ENCODE data around the gene ATP8A2. TPM values are rescaled to one million over a fixed set of nuclear protein-coding genes. Genes with fewer than 3 reads are reported as not detected.

Gene ATP8A2
- total RNA-seq, 1 donor from 2014 or later: 0.27 TPM

DNA sequence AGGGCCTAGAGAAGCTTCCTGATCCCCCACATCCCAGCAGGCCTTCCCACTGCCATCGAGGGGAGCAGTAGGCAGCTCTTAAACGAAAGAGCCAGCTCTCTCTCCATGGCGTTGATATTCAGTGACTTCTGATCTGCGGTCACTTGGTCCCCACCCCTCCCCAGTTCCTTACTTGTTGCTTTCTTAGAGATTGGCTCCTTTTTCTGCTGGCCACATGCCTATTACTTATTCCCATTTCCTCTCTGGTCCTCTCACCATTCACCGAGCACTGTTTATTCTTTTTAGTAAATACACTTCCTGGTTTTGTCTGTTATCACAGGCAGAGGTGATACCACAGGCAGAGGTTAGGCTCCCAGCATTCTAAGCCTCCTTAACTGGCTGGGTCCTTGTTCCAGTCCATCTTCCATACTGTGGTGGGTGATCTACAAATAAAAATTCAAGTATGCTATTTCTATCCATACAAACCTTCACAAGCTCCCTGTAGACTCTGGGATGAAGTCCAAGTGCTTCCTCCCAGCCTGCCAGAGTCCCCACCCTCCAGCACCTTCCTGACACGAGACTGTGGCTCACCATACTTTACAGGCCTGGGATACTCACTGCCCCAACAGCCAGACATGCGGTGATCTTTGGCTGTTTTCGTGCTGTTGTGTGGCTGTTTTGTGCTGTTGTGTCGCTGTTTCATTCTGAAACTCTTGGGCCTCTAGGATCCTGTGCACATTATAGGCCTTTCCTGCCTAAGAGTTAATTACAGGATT is 315.9 kb downstream of the ATP8A2 start:
- Histone ChIP-seq H3K4me1 (peaks cover 11% of the 10 kb centered on the region), H3K4me3 (no peak overlapping the region), H3K27ac (replicated peaks) (no peak overlapping the region), H3K36me3 (no peaks in the 10 kb centered on the region), H3K27me3 (ENCODE audit: low read depth) (no peaks in the 10 kb centered on the region), H3K9me3 (replicated peaks) (no peaks in the 10 kb centered on the region)
- TF ChIP-seq, protein P1, sequence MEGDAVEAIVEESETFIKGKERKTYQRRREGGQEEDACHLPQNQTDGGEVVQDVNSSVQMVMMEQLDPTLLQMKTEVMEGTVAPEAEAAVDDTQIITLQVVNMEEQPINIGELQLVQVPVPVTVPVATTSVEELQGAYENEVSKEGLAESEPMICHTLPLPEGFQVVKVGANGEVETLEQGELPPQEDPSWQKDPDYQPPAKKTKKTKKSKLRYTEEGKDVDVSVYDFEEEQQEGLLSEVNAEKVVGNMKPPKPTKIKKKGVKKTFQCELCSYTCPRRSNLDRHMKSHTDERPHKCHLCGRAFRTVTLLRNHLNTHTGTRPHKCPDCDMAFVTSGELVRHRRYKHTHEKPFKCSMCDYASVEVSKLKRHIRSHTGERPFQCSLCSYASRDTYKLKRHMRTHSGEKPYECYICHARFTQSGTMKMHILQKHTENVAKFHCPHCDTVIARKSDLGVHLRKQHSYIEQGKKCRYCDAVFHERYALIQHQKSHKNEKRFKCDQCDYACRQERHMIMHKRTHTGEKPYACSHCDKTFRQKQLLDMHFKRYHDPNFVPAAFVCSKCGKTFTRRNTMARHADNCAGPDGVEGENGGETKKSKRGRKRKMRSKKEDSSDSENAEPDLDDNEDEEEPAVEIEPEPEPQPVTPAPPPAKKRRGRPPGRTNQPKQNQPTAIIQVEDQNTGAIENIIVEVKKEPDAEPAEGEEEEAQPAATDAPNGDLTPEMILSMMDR (IDR thresholded peaks at IDR 0.05; ENCODE audit: borderline replicate concordance): no peak
- DNase-seq: no peak
- intact Hi-C loops (cut with micrococcal nuclease): no loop called here

DNA sequence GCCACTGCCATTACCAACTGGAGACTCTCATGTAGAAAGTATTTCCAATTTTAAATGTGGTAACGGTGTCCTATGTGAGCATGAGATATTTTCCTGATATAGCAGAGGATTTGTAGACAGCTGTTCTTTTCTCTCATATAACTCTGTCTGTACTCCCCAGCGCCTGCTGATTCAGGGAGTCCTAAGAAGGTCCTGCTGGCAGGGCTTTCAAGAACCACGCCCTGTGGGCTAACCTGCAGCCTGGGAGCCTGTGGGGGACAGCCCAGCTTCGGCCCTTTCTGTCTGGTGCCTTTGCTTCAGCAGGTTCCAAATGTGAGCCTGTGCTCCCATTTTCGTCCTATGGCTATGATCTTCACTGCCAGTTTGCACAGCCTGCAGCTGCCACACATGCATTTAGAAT is 316.8 kb downstream of the ATP8A2 start:
- DNase-seq: no peak
- Histone ChIP-seq H3K27me3 (ENCODE audit: low read depth) (no peaks in the 10 kb centered on the region), H3K27ac (replicated peaks) (no peak overlapping the region), H3K4me1 (peaks cover 11% of the 10 kb centered on the region), H3K4me3 (no peak overlapping the region), H3K36me3 (no peaks in the 10 kb centered on the region), H3K9me3 (replicated peaks) (no peaks in the 10 kb centered on the region)
- intact Hi-C loops (cut with micrococcal nuclease): no loop called here
- TF ChIP-seq, protein P1 (IDR thresholded peaks at IDR 0.05; ENCODE audit: borderline replicate concordance): no peak

DNA sequence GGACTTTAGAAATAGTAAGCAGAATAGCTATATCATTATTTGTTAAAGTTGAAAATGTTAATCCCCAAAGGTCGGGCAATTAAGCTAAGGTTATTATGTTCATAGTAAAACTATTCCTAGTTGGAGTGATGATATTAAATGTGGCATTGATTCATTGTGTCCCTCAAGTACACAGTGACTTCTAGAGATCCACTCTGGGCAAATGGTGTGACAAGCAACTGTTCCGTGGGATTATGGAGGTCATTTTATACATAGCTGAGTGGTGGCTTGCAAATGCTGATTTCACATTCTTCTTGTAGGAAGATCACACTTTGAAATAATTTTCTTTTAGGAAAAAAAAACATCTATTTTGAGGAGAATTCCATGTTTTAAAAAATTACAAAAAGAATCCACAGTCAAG is 317.8 kb downstream of the ATP8A2 start:
- H3K27me3 ChIP-seq (ENCODE audit: low read depth): peaks cover 7% of the 10 kb centered on the region
- no peaks in the 10 kb centered on the region for H3K9me3 ChIP-seq (replicated peaks)
- intact Hi-C loops (cut with micrococcal nuclease): no loop called here
- no peak overlapping the region for H3K4me3 ChIP-seq
- H3K36me3 ChIP-seq: no peaks in the 10 kb centered on the region
- no peak overlapping the region for H3K27ac ChIP-seq (replicated peaks)
- no peak for DNase-seq
- TF ChIP-seq, protein P1 (IDR thresholded peaks at IDR 0.05; ENCODE audit: borderline replicate concordance): no peak
- peaks cover 11% of the 10 kb centered on the region for H3K4me1 ChIP-seq

- intact Hi-C loops (cut with micrococcal nuclease): no loop called here
- Histone ChIP-seq H3K4me1 (peaks cover 11% of the 10 kb centered on the region), H3K27me3 (ENCODE audit: low read depth) (peaks cover 9% of the 10 kb centered on the region), H3K36me3 (no peaks in the 10 kb centered on the region), H3K9me3 (replicated peaks) (no peaks in the 10 kb centered on the region), H3K4me3 (no peak overlapping the region), H3K27ac (replicated peaks) (no peak overlapping the region)
- DNase-seq: no peak
- TF ChIP-seq, protein P1 (IDR thresholded peaks at IDR 0.05; ENCODE audit: borderline replicate concordance): no peak
Observed at GRCh38 chr13:25690582-25690981, 318.8 kb downstream of the ATP8A2 start.

- TF ChIP-seq, protein P1 (IDR thresholded peaks at IDR 0.05; ENCODE audit: borderline replicate concordance): no peak
- Histone ChIP-seq H3K4me1 (peaks cover 11% of the 10 kb centered on the region), H3K36me3 (no peaks in the 10 kb centered on the region), H3K27ac (replicated peaks) (no peak overlapping the region), H3K4me3 (no peak overlapping the region), H3K9me3 (replicated peaks) (peaks cover 8% of the 10 kb centered on the region), H3K27me3 (ENCODE audit: low read depth) (peaks cover 9% of the 10 kb centered on the region)
- no peak for DNase-seq
- intact Hi-C loops (cut with micrococcal nuclease): no loop called here
Observed at GRCh38 chr13:25691654-25692053, 319.9 kb downstream of the ATP8A2 start.

Measured in left ventricle myocardium inferior (tissue), 1 donor.